NCI-H1694 treated with DMSO at 0.1 percent for 48 hours (cell line): Measurements from ENCODE around the gene FXR2.

Experiments used
- DNase-seq: peaks from one replicate; lab custom pipeline; 2025; lab: John Stamatoyannopoulos, UW

FXR2 gene

DNA sequence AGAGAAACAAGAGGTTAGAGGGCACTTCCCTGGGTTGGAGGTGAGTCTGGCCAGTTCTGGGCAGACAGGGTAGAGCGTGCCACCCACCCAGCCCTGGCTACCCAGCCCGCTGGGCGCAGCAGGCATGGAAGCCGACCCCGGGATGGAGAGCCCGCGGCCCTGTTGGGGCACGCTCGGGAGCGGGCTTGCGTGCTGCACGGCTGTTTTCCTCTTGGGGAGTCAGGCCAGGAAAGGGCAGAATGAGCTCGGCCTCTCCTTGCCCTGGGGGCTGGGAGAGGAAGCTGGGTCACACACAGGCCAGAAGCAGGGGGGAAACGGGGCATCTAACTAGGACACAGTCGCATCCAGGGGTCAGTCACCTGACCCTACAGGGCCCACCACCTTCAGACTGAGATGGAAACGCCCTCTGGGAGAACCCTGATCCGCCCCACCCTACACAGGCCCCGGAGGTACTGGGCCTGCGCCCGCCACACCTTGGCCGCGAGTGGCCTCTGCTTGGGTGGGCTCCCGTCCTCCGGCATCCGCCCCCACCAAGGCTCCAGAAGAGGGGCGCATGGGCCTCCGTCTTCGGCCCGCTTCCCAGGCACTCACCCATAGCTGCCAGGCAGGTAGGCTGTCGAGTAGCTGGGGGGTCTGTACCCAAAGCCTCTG is 26.0 kb downstream of the FXR2 start:
- no peak for DNase-seq

GRCh38 chr17:7587420-7588151 is 27.1 kb downstream of the FXR2 start:
- no peak for DNase-seq

DNA sequence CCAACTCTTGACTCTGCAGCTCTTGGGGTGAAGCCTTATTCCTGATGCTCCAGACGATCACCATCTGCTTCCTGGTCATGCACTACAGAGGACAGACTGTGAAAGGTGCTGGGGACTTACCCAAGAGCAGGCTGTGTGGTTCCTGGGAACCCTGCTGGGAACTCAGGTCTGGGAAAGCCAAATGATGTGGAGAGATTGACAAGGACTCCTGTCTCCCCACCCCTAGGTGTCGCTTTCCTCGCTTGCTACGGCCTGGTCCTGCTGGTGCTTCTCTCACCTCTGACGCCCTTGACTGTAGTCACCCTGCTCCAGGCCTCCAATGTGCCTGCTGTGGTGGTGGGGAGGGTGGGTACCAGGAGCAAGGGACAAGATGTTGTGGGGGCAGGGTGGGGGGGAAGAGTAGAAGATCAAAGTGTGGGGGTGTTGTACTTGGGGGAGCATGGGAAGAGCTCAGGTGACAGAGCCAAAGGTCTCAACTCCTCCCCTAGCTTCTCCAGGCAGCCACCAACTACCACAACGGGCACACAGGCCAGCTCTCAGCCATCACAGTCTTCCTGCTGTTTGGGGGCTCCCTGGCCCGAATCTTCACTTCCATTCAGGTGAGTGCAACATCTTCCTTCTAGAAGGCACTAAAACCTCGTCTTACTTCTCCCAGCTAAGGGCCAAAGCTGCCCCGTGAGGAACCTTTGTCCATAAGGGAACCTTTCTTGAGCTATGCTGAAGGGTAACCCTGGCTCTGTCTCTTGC is 27.9 kb downstream of the FXR2 start:
- peak; percentile 46 for DNase-seq

- DNase-seq: peak; percentile 98
Observed at GRCh38 chr17:7583253-7584109, 31.2 kb downstream of the FXR2 start, which contains the start of gene MPDU1. TSS of gene MPDU1 (plus strand) at chr17:7583852. CDS start at chr17:7583863, 11 bp downstream.

GRCh38 chr17:7582396-7583252 is 32.1 kb downstream of the FXR2 start:
- DNase-seq: no peak

DNA sequence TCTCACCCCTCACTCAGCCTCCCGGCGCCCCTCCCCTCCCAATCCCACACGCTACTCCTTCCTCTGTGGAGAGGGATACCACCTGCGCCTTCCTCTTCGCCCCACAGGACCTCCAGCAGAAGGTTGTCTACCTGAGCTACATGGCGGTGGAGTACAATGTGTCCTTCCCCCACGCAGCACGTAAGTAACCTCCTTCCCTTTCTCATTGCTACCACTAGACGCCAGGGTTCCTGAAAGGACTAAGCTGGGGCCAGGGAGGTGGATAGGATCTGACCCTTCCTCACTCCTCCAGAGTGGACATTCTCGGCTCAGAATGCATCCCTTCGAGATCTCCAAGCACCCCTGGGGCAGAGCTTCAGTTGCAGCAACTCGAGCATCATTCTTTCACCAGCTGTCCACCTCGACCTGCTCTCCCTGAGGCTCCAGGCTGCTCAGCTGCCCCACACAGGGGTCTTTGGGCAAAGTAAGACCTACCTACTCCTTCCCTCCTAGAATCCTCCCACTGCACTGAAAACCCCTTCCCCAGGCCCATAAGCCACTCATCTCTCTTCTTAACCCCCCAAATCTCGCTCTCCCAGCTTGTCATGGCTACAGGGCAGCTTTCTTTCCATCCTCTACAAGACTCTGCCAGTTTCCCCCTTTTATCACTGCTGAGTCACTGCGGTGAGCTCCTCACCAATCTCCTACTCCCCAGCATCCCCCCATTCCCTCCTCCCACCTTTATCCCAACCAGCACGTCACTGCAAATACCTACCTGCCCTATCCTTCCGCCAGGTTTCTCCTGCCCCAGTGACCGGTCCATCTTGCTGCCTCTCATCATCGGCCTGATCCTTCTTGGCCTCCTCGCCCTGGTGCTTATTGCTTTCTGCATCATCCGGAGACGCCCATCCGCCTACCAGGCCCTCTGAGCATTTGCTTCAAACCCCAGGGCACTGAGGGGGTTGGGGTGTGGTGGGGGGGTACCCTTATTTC is 33.8 kb downstream of the FXR2 start:
- DNase-seq: no peak

DNA sequence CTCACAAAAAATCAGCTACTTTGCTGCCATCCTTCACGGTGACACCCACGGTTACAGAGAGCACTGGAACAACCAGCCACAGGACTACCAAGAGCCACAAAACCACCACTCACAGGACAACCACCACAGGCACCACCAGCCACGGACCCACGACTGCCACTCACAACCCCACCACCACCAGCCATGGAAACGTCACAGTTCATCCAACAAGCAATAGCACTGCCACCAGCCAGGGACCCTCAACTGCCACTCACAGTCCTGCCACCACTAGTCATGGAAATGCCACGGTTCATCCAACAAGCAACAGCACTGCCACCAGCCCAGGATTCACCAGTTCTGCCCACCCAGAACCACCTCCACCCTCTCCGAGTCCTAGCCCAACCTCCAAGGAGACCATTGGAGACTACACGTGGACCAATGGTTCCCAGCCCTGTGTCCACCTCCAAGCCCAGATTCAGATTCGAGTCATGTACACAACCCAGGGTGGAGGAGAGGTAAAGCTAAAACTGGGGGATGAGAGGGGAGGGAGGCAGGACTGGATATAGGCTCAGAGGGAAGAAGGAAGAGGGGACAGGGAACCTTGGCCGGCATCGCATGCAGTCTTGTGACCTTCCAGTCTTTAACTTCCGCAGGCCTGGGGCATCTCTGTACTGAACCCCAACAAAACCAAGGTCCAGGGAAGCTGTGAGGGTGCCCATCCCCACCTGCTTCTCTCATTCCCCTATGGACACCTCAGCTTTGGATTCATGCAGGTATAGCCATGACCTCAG is 34.7 kb downstream of the FXR2 start:
- no peak for DNase-seq

GRCh38 chr17:7579001-7579833 is 35.5 kb downstream of the FXR2 start, which contains the start of gene CD68:
TSS of gene CD68 (plus strand) at chr17:7579638. CDS start at chr17:7579678, 40 bp downstream.
- no peak for DNase-seq

DNA sequence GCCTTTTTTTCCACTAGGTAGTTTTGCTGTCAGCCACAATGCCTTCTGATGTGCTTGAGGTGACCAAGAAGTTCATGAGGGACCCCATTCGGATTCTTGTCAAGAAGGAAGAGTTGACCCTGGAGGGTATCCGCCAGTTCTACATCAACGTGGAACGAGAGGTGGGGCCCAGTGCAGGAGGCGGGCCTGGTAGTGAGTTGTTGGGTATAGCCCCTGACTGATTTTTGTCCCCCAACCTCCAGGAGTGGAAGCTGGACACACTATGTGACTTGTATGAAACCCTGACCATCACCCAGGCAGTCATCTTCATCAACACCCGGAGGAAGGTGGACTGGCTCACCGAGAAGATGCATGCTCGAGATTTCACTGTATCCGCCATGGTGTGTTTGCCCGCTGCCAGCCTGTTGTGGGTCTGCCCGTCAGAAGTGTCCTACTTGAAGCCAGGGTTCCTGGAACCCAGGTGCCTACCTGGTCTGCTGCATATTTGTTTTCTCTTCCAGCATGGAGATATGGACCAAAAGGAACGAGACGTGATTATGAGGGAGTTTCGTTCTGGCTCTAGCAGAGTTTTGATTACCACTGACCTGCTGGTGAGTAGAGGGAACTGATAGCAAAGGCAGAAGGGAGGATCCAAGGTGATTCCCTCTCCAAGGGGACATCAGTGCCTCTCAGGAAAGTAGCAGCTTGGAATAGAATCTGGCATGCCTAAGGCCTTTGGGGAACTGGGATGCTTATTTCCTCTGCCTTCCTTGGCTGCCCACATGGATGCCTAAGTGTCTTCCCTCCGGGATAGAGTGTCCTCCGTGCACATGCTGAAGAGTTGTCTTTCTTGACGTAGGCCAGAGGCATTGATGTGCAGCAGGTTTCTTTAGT is 37.1 kb downstream of the FXR2 start:
- DNase-seq: no peak

GRCh38 chr17:7576432-7576937 is 38.2 kb downstream of the FXR2 start:
- no peak for DNase-seq

DNA sequence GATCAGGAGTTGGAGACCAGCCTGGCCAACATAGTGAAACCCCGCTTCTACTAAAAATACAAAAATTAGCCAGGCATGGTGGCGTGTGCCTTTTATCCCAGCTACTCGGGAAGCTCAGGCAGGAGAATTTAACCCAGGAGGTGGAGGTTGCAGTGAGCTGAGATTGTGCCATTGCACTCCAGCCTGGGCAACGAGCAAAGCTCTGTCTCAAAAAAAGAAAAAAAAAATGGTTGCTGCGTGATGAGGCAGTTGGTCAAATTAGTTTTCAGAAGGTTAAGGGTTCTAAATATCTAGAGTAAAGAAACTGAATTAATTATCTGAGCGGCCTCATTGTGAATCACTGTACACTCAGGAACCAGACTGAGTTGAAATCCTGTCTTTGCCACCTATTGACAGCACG is 38.7 kb downstream of the FXR2 start:
- no peak for DNase-seq

GRCh38 chr17:7575481-7575883 is 39.2 kb downstream of the FXR2 start:
- DNase-seq: no peak

DNA sequence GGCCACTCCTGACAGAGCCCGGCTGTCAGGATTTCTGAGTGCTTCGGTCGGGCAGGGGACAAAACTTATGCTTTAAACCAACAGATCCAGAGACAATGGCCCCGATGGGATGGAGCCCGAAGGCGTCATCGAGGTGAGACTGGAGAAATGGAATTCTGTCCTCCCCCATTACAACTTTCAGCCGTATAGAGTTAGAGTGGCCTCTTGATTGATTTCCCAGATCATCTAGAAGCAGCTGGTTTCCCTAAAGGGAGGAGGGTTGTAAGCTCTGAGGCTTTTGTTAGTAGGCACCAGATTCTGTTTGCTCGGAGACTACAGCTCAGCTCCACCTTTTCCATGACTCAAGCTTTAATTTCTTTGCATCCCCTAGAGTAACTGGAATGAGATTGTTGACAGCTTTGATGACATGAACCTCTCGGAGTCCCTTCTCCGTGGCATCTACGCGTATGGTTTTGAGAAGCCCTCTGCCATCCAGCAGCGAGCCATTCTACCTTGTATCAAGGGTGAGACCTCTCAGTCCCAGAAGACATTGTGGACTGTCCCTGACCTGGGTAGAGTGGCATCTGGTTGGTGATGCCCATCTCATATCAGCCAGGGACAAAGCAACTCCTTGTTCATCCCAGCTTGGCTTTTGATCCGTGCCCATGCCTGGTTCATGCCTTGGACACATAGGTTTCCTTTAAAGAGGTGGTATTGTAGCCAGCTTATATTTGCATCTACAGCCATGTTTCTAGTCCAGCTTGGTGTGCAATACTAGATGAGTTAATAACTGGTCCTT is 40.3 kb downstream of the FXR2 start:
- no peak for DNase-seq

GRCh38 chr17:7573324-7574080 is 41.2 kb downstream of the FXR2 start:
- DNase-seq: peak; percentile 74
